ENCODE data around the gene RAD51AP1. TPM values are rescaled to one million over a fixed set of nuclear protein-coding genes. Genes with fewer than 3 reads are reported as not detected.

The RAD51AP1 gene
- total RNA-seq, 1 donor from 2014 or later: 9.3 TPM

- H3K36me3 ChIP-seq (ENCODE audit: control insufficient read depth, insufficient read depth, low read length): no peaks in the 10 kb centered on the region
- TF ChIP-seq CTCF (IDR thresholded peaks at IDR 0.05; ENCODE audit: insufficient read depth, low read length, poor library complexity, severe bottlenecking): peak; percentile 98
- no peaks in the 10 kb centered on the region for H3K27me3 ChIP-seq (ENCODE audit: control insufficient read depth, insufficient read depth, low read length)
- H3K4me3 ChIP-seq (ENCODE audit: low read depth, low read length): peak overlapping the region; percentile 56
- DNase-seq (ENCODE audit: low read depth): peak; percentile 69
Measured at GRCh38 chr12:4604684-4605193, 66.0 kb downstream of the RAD51AP1 start.

- H3K36me3 ChIP-seq (ENCODE audit: control insufficient read depth, insufficient read depth, low read length): no peaks in the 10 kb centered on the region
- no peaks in the 10 kb centered on the region for H3K27me3 ChIP-seq (ENCODE audit: control insufficient read depth, insufficient read depth, low read length)
- H3K4me3 ChIP-seq (ENCODE audit: low read depth, low read length): no peak overlapping the region
- no peak for DNase-seq (ENCODE audit: low read depth)
- no peak for TF ChIP-seq CTCF (IDR thresholded peaks at IDR 0.05; ENCODE audit: insufficient read depth, low read length, poor library complexity, severe bottlenecking)
Measured at GRCh38 chr12:4607056-4607455, 68.4 kb downstream of the RAD51AP1 start.

- TF ChIP-seq CTCF (IDR thresholded peaks at IDR 0.05; ENCODE audit: insufficient read depth, low read length, poor library complexity, severe bottlenecking): no peak
- Histone ChIP-seq H3K4me3 (ENCODE audit: low read depth, low read length) (no peak overlapping the region), H3K27me3 (ENCODE audit: control insufficient read depth, insufficient read depth, low read length) (no peaks in the 10 kb centered on the region), H3K36me3 (ENCODE audit: control insufficient read depth, insufficient read depth, low read length) (no peaks in the 10 kb centered on the region)
- no peak for DNase-seq (ENCODE audit: low read depth)
Measured at GRCh38 chr12:4609071-4609470, 70.4 kb downstream of the RAD51AP1 start.

Other genes with a start within 250 kb of the RAD51AP1 start
- 17.3 and 18.3 TPM in 2 replicates for gene TIGAR, start 217.7 kb upstream of the RAD51AP1 start, total RNA-seq
- gene FGF23, start 159.2 kb upstream of the RAD51AP1 start, total RNA-seq: not detected in 2 replicates
- not detected in 2 replicates for gene FGF6, start 93.1 kb upstream of the RAD51AP1 start, total RNA-seq
- 60.3 and 64.8 TPM in 2 replicates for gene DYRK4, start 23.3 kb downstream of the RAD51AP1 start, total RNA-seq
- gene AKAP3, start 110.2 kb downstream of the RAD51AP1 start, total RNA-seq: 4.0 and 6.6 TPM in 2 replicates
- gene NDUFA9, start 110.2 kb downstream of the RAD51AP1 start, total RNA-seq: 66.0 and 73.7 TPM in 2 replicates
- gene GALNT8, start 181.5 kb downstream of the RAD51AP1 start, total RNA-seq: 0.55 and 1.4 TPM in 2 replicates